SK-N-SH (cell line): ENCODE data around the gene RHOA. TPM values are rescaled to one million over a fixed set of nuclear protein-coding genes. Genes with fewer than 3 reads are reported as not detected.
"Not testable (repeated sequence)": the region's sequence is repeated elsewhere in the genome, so short reads cannot be mapped to it uniquely, and the experiment has no call there.

ENCODE experiments used
- CTCF ChIA-PET: fragments of 300-600, 350-600 bp; formaldehyde crosslinking; extraction: SDS; loops from one replicate; lab custom pipeline; 2021; lab: Yijun Ruan, JAX
- POLR2A ChIA-PET: fragments of 350-600 bp; sonication (Branson Sonifier 250); formaldehyde crosslinking; extraction: SDS; loops from one replicate; lab custom pipeline; 2020; ENCODE audit warnings: antibody characterized with exemption, inconsistent platforms; lab: Yijun Ruan, JAX
- DNase-seq: peaks from one replicate; pipeline ENCODE4 v3.0.0; 2012
- H2AFZ ChIP-seq: fragments of 200-600 bp; sonication (generic); 2 replicates; pipeline ENCODE4 v1.8.1; 2016; ENCODE audit warnings: antibody characterized with exemption, mild to moderate bottlenecking, low read depth
- H3F3A ChIP-seq: fragments of 200-600 bp; sonication (generic); replicated peaks from 2 replicates; pipeline ENCODE3; 2016; ENCODE audit warnings: antibody characterized with exemption, mild to moderate bottlenecking; ENCODE audit not compliant: insufficient read depth
- H3K27ac ChIP-seq, 2 experiments: fragments of 200-500 bp in 1 of 2; fragments of 200-600 bp in 1 of 2; sonication (Bioruptor generic) in 1 of 2; sonication (generic), shearing (Covaris generic) in 1 of 2; 2 replicates each; pipeline versions ENCODE4 v1.5.1 to v1.6.1; 2014 to 2016; ENCODE audit warnings: low read depth in 2 of 2, inconsistent platforms in 1 of 2, low read length in 1 of 2, mild to moderate bottlenecking in 1 of 2, mixed read lengths in 1 of 2
- H3K27me3 ChIP-seq: fragments of 200-600 bp; sonication (generic), shearing (Covaris generic); 2 replicates; pipeline ENCODE4 v1.6.1; 2016; ENCODE audit warnings: mixed run types; ENCODE audit not compliant: insufficient read depth
- H3K36me3 ChIP-seq, 2 experiments: fragments of 200-500 bp in 1 of 2; fragments of 200-600 bp in 1 of 2; sonication (Bioruptor generic) in 1 of 2; sonication (generic) in 1 of 2; replicated peaks in 1 of 2; 2 replicates each; pipeline versions ENCODE3 to v1.5.1; 2014 to 2016; ENCODE audit warnings: low read length in 1 of 2, mild to moderate bottlenecking in 1 of 2; ENCODE audit not compliant: insufficient read depth in 2 of 2, control insufficient read depth in 1 of 2
- H3K4me1 ChIP-seq, 2 experiments: fragments of 200-500 bp in 1 of 2; fragments of 200-600 bp in 1 of 2; sonication (Bioruptor generic) in 1 of 2; sonication (generic), shearing (Covaris generic) in 1 of 2; 2 replicates each; pipeline versions ENCODE4 v1.5.1 to v1.6.1; 2014 to 2016; ENCODE audit warnings: low read depth in 1 of 2, low read length in 1 of 2, mixed run types in 1 of 2; ENCODE audit not compliant: insufficient read depth in 2 of 2, control insufficient read depth in 1 of 2
- H3K4me2 ChIP-seq: fragments of 200-600 bp; sonication (generic), shearing (Covaris generic); 2 replicates; pipeline ENCODE4 v1.6.1; 2017; ENCODE audit warnings: mixed run types
- H3K4me3 ChIP-seq, 2 experiments: fragments of 200-500 bp in 1 of 2; fragments of 200-600 bp in 1 of 2; sonication (Bioruptor generic) in 1 of 2; sonication (generic), shearing (Covaris generic) in 1 of 2; 2 replicates each; pipeline versions ENCODE4 v1.5.1 to v1.8.1; 2014 to 2016; ENCODE audit warnings: low read depth in 2 of 2, inconsistent platforms in 1 of 2, low read length in 1 of 2, mild to moderate bottlenecking in 1 of 2, mixed read lengths in 1 of 2, moderate library complexity in 1 of 2
- H3K79me2 ChIP-seq: fragments of 200-600 bp; sonication (generic); 2 replicates; pipeline ENCODE4 v1.8.1; 2017; ENCODE audit warnings: mild to moderate bottlenecking; ENCODE audit not compliant: insufficient read depth
- H3K9ac ChIP-seq: fragments of 200-600 bp; sonication (generic); 2 replicates; pipeline ENCODE4 v1.6.1; 2017; ENCODE audit warnings: mixed run types
- H3K9me2 ChIP-seq: fragments of 200-600 bp; sonication (generic); 2 replicates; pipeline ENCODE4 v1.6.1; 2017; ENCODE audit warnings: mixed run types
- H3K9me3 ChIP-seq: fragments of 200-600 bp; sonication (generic); 2 replicates; pipeline ENCODE4 v1.6.1; 2017; ENCODE audit warnings: mixed run types, mild to moderate bottlenecking, moderate library complexity
- H4K20me1 ChIP-seq: fragments of 200-600 bp; sonication (generic); 2 replicates; pipeline ENCODE4 v1.6.1; 2017; ENCODE audit warnings: mild to moderate bottlenecking, mixed run types; ENCODE audit not compliant: insufficient read depth
- CTCF ChIP-seq: fragments of 200-600 bp; sonication (generic); IDR thresholded peaks from 2 replicates; pipeline ENCODE4 v1.6.1; 2017; ENCODE audit warnings: antibody characterized with exemption, mild to moderate bottlenecking, moderate library complexity
- RAD21 ChIP-seq: IDR thresholded peaks from 2 replicates; pipeline ENCODE4 v1.6.1; 2012; ENCODE audit warnings: mild to moderate bottlenecking, low read length
- RCOR1 ChIP-seq: fragments of 150-350 bp; IDR thresholded peaks from 2 replicates; pipeline ENCODE4 v1.6.1; 2017; ENCODE audit warnings: antibody characterized with exemption, low read length
- WGBS: methylation state at CpG from one replicate; pipeline ENCODE4 v1.1.6; 2017; ENCODE audit warnings: low lambda C conversion rate; 5-methylcytosine and 5-hydroxymethylcytosine counted together
- polyA plus RNA-seq, 3 experiments: library from polyadenylated mRNA; depleted of rRNA; stranded (reverse); fragments of >200 nt; gene quantifications; 2 replicates each; pipeline ENCODE4 v1.2.3, GENCODE V29; 2012

Gene RHOA
- polyA plus RNA-seq, 1 of the 3 experiments (the other 2 are of a cell fraction): 312 TPM

GRCh38 chr3:49349348-49350114 lies 62.2 kb downstream of the RHOA start:
- WGBS: 56% methylated on average over 3 of the region's 3 CpGs
- no peak overlapping the region for H3K9ac ChIP-seq
- H3K9me3 ChIP-seq: no peaks in the 10 kb centered on the region
- TF ChIP-seq CTCF (no peak), RCOR1 (no peak)
- peaks cover 26% of the 10 kb centered on the region for H3F3A ChIP-seq
- no peaks in the 10 kb centered on the region for H3K36me3 ChIP-seq
- H3K27me3 ChIP-seq: no peaks in the 10 kb centered on the region
- POLR2A ChIA-PET: interaction anchor here (0.6 kb wide), 1 partner anchor 339 kb away, joined by 6 read pairs; no protein-coding TSS in a partner anchor
- no peaks in the 10 kb centered on the region for H4K20me1 ChIP-seq
- H2AFZ ChIP-seq: no peak overlapping the region
- no peaks in the 10 kb centered on the region for H3K9me2 ChIP-seq
- H3K27ac ChIP-seq: no peak overlapping the region
- peaks cover 0 to 9% of the 10 kb centered on the region in 2 experiments; a peak in 1 of 4 replicates for H3K4me1 ChIP-seq
- no peak overlapping the region for H3K4me3 ChIP-seq
- no peak for DNase-seq
- no peaks in the 10 kb centered on the region for H3K79me2 ChIP-seq
- no peak overlapping the region for H3K4me2 ChIP-seq
- CTCF ChIA-PET: interaction anchor here (1.5 kb wide), 1 partner anchor 9 kb away, joined by 3 read pairs; the partner anchor contains the start of gene GPX1

- H3K4me1 ChIP-seq, H3K9ac ChIP-seq, H3K27me3 ChIP-seq, DNase-seq, H3K36me3 ChIP-seq, H3K4me3 ChIP-seq, H3K27ac ChIP-seq, H3K9me3 ChIP-seq, H3K79me2 ChIP-seq, H3K9me2 ChIP-seq, H4K20me1 ChIP-seq, H3K4me2 ChIP-seq, H2AFZ ChIP-seq, POLR2A ChIA-PET: not testable (repeated sequence)
- CTCF ChIA-PET: interaction anchor here (1.3 kb wide), 1 partner anchor 9 kb away, joined by 3 read pairs; the partner anchor contains the start of gene USP4
- WGBS: 96% methylated on average over 12 of the region's 12 CpGs
- H3F3A ChIP-seq: peaks cover 28% of the 10 kb centered on the region
Measured at GRCh38 chr3:49348361-49348760, 63.4 kb downstream of the RHOA start.

GRCh38 chr3:49346797-49347251 lies 65.0 kb downstream of the RHOA start:
- no peak overlapping the region for H3K4me3 ChIP-seq
- peak overlapping the region; percentile 10; the same call in 1 of the 2 replicates for H3K4me2 ChIP-seq
- peak overlapping the region in 1 of 2 experiments; percentile 32; a peak in 1 of 4 replicates for H3K27ac ChIP-seq

More at GRCh38 chr3:49346797-49347251, 65.0 kb downstream of the RHOA start:
- POLR2A ChIA-PET: no interaction called here
- CTCF ChIA-PET: interaction anchor here (0.8 kb wide), 1 partner anchor 213 kb away, joined by 3 read pairs; no protein-coding TSS in a partner anchor
- Histone ChIP-seq H3K4me1 (peaks cover 0 to 9% of the 10 kb centered on the region in 2 experiments; a peak in 1 of 4 replicates), H3K9ac (no peak overlapping the region), H2AFZ (peak overlapping the region; percentile 93), H3F3A (peaks cover 17% of the 10 kb centered on the region), H3K79me2 (no peaks in the 10 kb centered on the region), H3K9me2 (no peaks in the 10 kb centered on the region), H4K20me1 (no peaks in the 10 kb centered on the region), H3K36me3 (no peaks in the 10 kb centered on the region), H3K27me3 (no peaks in the 10 kb centered on the region), H3K9me3 (no peaks in the 10 kb centered on the region)
- no peak for DNase-seq
- 85% methylated on average over 6 of the region's 6 CpGs for WGBS
- TF ChIP-seq RAD21: no peak
